Nephron progenitor cell (in vitro differentiated cells): ENCODE data around the gene ZFYVE27.

Source experiments
- DNase-seq: peaks from one replicate; pipeline ENCODE4 v3.0.0; 2021
- H3K27ac Mint-ChIP-seq: 2 replicates; pipeline ENCODE4 v1.8.0; 2021; ENCODE audit warnings: mild to moderate bottlenecking, moderate library complexity, mixed read lengths
- H3K27me3 Mint-ChIP-seq: 2 replicates; pipeline ENCODE4 v1.8.0; 2021; ENCODE audit warnings: mild to moderate bottlenecking, low read depth, mixed read lengths; ENCODE audit not compliant: poor library complexity
- H3K36me3 Mint-ChIP-seq: 2 replicates; pipeline ENCODE4 v1.8.0; 2021; ENCODE audit warnings: low read depth, mixed read lengths
- H3K4me1 Mint-ChIP-seq: 2 replicates; pipeline ENCODE4 v1.8.0; 2021; ENCODE audit warnings: mixed read lengths
- H3K4me3 Mint-ChIP-seq: 2 replicates; pipeline ENCODE4 v1.8.0; 2021; ENCODE audit warnings: mild to moderate bottlenecking, moderate library complexity, mixed read lengths
- H3K9me3 Mint-ChIP-seq: 2 replicates; pipeline ENCODE4 v1.8.0; 2021; ENCODE audit warnings: mild to moderate bottlenecking, moderate library complexity, mixed read lengths
- CTCF ChIP-seq: fragments of 200-600 bp; sonication (generic); IDR thresholded peaks from 2 replicates; pipeline ENCODE4 v1.5.0; 2021; ENCODE audit warnings: antibody characterized with exemption

Gene ZFYVE27

DNA sequence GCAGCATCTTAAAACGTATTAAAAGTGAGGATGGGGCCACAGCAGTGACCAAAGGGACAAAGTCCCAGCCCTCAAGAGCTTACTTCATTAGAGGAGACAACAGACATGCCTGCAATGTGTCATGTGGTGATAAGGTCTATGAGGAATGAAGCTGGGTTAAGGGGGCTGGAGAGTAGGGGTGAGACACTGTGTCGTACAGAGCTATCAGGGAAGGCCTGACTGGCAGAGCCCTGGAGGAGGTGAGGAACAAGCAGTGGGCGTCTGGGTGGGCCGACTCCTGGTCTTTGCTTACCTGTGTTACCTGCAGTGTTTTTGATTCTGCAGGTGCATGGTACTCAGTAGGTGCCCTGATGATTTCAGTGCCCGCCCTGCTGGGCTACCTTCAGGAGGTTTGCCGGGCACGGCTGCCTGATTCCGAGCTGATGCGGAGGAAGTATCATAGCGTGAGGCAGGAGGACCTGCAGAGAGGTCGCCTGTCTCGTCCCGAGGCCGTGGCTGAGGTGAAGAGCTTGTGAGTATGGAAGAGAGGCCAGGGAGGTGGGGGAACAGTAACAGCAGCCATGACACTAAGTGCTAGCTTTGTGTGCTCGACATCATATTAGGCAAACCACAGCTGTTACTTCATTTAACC is 7.6 kb downstream of the ZFYVE27 start:
- Mint-ChIP-seq H3K9me3 (no peaks in the 10 kb centered on the region), H3K4me3 (no peak overlapping the region), H3K36me3 (peaks cover 75% of the 10 kb centered on the region), H3K27ac (peak overlapping the region; percentile 92), H3K27me3 (peaks cover 2% of the 10 kb centered on the region), H3K4me1 (peaks cover 29% of the 10 kb centered on the region)
- DNase-seq: no peak
- TF ChIP-seq CTCF: no peak

- Mint-ChIP-seq H3K4me1 (peaks cover 15% of the 10 kb centered on the region), H3K4me3 (no peak overlapping the region), H3K27me3 (peaks cover 2% of the 10 kb centered on the region), H3K27ac (no peak overlapping the region), H3K36me3 (peaks cover 69% of the 10 kb centered on the region), H3K9me3 (no peaks in the 10 kb centered on the region)
- no peak for DNase-seq
- no peak for TF ChIP-seq CTCF
Measured at GRCh38 chr10:97747573-97747972, 10.6 kb downstream of the ZFYVE27 start.

DNA sequence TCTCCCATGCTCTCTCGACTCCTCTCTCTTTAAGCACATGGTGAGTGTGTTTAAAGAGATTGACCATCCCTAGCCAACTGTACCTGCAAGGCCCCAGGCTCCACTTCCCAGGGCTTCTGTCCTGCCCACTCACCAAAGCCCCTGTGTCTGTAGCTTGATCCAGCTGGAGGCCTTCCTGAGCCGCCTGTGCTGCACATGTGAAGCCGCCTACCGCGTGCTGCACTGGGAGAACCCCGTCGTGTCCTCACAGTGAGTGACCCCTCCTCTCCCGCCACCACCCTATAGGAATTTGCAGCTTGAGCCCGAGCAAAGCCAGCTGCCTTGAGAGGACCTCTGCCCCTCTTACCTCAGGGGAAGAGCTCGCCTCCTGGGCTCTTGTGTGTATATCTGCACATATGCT is 11.2 kb downstream of the ZFYVE27 start:
- no peaks in the 10 kb centered on the region for H3K9me3 Mint-ChIP-seq
- no peak for TF ChIP-seq CTCF
- H3K27me3 Mint-ChIP-seq: peaks cover 2% of the 10 kb centered on the region
- H3K4me3 Mint-ChIP-seq: no peak overlapping the region
- no peak for DNase-seq
- H3K36me3 Mint-ChIP-seq: peaks cover 68% of the 10 kb centered on the region
- H3K4me1 Mint-ChIP-seq: peaks cover 10% of the 10 kb centered on the region
- no peak overlapping the region for H3K27ac Mint-ChIP-seq

DNA sequence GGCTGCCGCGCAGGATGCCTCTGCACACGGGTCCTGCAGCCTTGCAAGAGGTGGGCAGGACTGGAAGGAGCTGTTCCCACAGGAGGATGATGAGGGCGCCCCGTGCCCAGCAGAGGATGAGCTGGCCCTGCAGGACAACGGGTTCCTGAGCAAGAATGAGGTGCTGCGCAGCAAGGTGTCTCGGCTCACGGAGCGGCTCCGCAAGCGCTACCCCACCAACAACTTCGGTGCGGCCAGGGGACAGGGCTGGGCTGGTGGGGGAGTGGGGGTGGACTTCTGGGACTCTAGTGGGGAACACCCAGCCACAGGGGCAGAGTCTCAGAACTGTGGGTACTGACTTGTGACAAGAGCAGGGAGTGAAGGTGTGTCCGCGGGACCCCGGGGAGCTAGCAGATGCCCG is 16.0 kb downstream of the ZFYVE27 start:
- peaks cover 62% of the 10 kb centered on the region for H3K36me3 Mint-ChIP-seq
- TF ChIP-seq CTCF: no peak
- H3K9me3 Mint-ChIP-seq: no peaks in the 10 kb centered on the region
- H3K4me1 Mint-ChIP-seq: peaks cover 10% of the 10 kb centered on the region
- no peaks in the 10 kb centered on the region for H3K27me3 Mint-ChIP-seq
- no peak overlapping the region for H3K27ac Mint-ChIP-seq
- H3K4me3 Mint-ChIP-seq: no peak overlapping the region
- DNase-seq: no peak

DNA sequence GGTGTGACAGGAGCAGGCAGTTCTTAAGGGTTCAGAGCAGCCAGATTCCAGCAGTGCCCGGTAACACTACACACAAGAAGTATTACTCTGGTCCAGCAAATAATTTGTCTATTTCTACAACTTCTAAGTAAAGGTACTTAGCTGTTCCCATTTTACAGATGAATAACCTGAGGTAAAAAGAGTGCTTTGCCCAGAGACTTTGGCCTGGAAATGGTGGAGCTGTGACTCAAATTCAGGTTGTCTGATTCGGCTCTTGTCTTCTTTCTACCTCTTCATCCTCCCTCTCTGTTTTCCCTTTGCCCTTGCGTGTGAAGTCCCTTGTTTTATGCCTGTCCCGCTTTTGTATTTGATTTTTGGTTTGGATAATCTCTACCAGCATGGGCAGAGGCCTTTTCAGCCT is 17.8 kb downstream of the ZFYVE27 start:
- Mint-ChIP-seq H3K9me3 (no peaks in the 10 kb centered on the region), H3K4me1 (peaks cover 10% of the 10 kb centered on the region), H3K27me3 (no peaks in the 10 kb centered on the region), H3K4me3 (no peak overlapping the region), H3K27ac (no peak overlapping the region), H3K36me3 (peaks cover 50% of the 10 kb centered on the region)
- TF ChIP-seq CTCF: no peak
- no peak for DNase-seq

DNA sequence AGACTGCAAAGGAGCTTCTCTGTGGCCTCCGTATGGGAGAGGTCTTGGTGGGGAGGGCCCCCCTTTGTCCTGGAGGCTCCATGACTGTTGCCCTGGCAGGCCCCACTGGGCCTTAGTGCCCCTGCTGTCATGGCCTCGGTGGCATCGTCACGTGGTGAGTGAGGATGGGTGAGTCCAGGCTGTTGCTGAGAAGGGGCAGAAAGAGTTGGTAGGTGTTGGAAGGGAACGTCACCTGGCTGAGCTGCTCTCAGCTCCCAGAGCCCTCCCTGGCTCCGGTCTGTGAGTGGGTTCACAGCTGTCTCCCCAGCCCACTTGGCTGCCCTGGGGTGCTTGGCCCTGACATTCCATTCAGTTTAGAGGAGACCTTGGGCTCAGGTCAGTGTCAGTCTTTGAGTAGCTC is 18.8 kb downstream of the ZFYVE27 start:
- no peaks in the 10 kb centered on the region for H3K27me3 Mint-ChIP-seq
- TF ChIP-seq CTCF: no peak
- H3K4me3 Mint-ChIP-seq: no peak overlapping the region
- H3K27ac Mint-ChIP-seq: no peak overlapping the region
- no peak for DNase-seq
- peaks cover 10% of the 10 kb centered on the region for H3K4me1 Mint-ChIP-seq
- H3K36me3 Mint-ChIP-seq: peaks cover 43% of the 10 kb centered on the region
- H3K9me3 Mint-ChIP-seq: no peaks in the 10 kb centered on the region
